GM13977 (cell line): ENCODE data around the gene CACNA1E.

Source experiments
- DNase-seq: peaks from one replicate; pipeline ENCODE4 v3.0.0; 2012; ENCODE audit warnings: low spot score
- in situ Hi-C: fragments of 300-500 bp; cut with MboI; formaldehyde crosslinking; loops from one replicate; pipeline ENCODE4 v1.12.0; 2022; ENCODE audit warnings: low sequenced_read_pairs, low pct_unique_long_range_greater_than_20kb, mixed read lengths, inconsistent platforms; ENCODE audit not compliant: unreplicated experiment
- TF ChIP-seq, protein P1 (sequence below): IDR thresholded peaks from 2 replicates; pipeline ENCODE4 v1.5.1; 2012; ENCODE audit warnings: mild to moderate bottlenecking, control low read depth; ENCODE audit not compliant: insufficient read depth; ENCODE audit errors: extremely low read depth, missing control alignments

The CACNA1E gene

GRCh38 chr1:181483285-181484195, at the start of gene CACNA1E:
Gene CACNA1E, plus strand, starts transcription at chr1:181483517. Its CDS starts 228 bp downstream, at chr1:181483745.
- TF ChIP-seq, protein P1, sequence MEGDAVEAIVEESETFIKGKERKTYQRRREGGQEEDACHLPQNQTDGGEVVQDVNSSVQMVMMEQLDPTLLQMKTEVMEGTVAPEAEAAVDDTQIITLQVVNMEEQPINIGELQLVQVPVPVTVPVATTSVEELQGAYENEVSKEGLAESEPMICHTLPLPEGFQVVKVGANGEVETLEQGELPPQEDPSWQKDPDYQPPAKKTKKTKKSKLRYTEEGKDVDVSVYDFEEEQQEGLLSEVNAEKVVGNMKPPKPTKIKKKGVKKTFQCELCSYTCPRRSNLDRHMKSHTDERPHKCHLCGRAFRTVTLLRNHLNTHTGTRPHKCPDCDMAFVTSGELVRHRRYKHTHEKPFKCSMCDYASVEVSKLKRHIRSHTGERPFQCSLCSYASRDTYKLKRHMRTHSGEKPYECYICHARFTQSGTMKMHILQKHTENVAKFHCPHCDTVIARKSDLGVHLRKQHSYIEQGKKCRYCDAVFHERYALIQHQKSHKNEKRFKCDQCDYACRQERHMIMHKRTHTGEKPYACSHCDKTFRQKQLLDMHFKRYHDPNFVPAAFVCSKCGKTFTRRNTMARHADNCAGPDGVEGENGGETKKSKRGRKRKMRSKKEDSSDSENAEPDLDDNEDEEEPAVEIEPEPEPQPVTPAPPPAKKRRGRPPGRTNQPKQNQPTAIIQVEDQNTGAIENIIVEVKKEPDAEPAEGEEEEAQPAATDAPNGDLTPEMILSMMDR: no peak
- peak; percentile 36 for DNase-seq
- in situ Hi-C loops: loop anchor here (25.0 kb wide), 1 partner anchor 554 kb away; no protein-coding TSS in a partner anchor

DNA sequence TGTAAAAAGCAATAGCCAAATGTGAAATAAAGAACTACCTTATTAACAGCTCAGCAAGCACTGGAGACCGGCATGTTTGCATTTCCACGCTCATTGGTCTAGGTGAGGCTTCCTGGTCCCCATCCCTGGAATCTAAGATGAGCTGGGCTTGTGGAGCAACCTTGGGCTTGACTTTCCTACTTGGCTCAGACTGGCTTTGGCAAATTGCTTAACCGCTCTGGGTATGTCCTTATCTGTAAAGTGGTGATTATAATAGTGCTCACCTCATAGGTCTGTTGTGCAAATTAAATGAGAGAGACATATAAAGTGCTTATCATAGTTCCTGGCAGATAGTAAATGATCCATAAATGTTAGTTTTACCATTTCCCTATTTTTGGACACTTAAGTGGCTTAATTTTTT, 49.4 kb upstream of the CACNA1E start:
- TF ChIP-seq, protein P1: no peak
- in situ Hi-C loops: no loop called here
- no peak for DNase-seq

DNA sequence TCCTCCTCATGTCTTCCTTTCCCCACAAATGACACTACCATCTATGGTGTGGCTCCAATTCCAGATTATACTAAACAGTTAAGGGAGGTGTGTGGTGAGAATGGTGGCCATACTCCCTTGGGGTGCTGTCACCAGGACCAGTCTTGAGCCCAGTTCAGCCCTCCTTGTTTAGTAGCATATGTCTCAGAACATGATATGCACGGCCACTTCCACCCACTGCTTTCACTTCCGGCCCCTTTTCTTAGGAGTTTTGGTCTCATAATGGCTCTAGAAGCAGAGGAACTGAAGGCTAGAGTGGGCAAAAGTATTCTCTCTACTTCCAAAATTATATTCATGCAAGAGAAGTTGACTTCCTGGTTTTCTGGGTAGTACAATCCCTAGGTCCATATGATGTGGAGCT, 45.3 kb upstream of the CACNA1E start:
- no peak for DNase-seq
- in situ Hi-C loops: no loop called here
- TF ChIP-seq, protein P1: no peak

DNA sequence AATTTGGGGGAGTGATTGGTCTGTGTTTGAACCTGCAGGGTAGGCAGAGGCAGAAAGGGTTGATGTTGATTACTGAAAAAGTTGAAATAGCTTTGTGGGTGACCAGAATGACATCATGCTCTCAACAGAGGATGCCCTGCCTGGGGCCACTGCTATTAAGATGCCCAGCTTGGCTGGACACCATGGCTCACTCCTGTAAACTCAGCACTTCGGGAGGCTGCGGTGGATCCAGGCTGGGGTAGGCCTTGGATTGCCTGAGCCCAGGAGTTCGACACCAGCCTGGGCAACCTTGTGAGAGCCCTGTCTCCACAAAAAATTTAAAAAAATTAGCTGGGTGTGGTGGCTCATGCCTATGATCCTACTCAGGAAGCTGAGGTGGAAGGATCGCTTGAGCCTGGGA, 42.8 kb upstream of the CACNA1E start:
- TF ChIP-seq, protein P1: no peak
- DNase-seq: no peak
- in situ Hi-C loops: no loop called here

DNA sequence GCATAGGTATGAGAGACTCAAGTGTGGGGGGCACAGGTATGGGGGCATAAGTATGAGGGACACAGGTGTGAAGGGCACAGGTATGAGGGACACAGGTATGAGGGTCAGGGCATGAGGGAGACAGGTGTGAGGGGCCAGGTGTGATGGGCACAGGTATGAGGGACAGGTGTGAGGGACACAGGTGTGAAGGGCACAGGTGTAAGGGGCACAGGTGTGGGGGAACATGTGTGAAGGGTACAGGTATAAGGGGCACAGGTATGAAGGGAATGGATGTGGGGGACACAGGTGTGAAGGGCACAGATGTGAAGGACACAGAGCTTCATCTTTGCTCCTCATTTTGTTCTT, 41.2 kb upstream of the CACNA1E start:
- TF ChIP-seq, protein P1: no peak
- no peak for DNase-seq
- in situ Hi-C loops: no loop called here

DNA sequence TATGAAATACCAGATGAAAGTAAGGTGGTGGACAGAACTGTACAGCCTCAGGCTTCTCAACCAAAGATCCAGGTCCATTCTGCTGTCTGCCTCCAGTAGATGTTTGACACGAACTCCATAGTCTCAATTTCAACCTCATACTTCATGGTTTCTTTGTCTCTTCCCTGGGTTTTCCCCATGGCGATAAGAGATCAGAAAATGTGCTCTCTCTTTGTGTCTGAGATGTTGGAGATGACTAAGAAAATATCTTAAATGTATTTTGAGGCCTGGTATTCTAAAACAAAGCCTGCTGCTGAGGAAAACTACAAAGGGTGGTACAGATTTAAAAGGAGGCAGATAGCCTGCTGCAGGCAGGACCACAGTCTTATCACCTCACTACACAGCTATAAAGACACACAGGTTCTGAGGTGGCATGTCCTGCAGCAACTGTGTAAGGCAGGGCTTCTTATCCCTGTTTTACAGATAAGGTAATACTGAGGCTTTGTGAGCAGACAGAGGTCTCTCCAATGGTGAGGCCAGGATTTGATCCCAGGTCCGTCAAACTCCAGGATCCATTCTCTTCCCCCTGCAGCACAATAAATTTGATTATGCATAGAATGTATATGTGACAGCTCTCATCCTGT, 40.0 kb upstream of the CACNA1E start:
- DNase-seq: no peak
- TF ChIP-seq, protein P1: no peak
- in situ Hi-C loops: no loop called here
